Measurements from ENCODE around the gene SLC35F3.

- TF ChIP-seq CTCF (IDR thresholded peaks at IDR 0.05; ENCODE audit: insufficient read depth, low read length, poor library complexity, severe bottlenecking) (no peak), EZH2phosphoT487 (conservative IDR thresholded peaks at IDR 0.05; ENCODE audit: low read length) (no peak)
Observed at GRCh38 chr1:234136073-234136472, 231.6 kb downstream of the SLC35F3 start.
